Measurements from ENCODE around the gene PRELP. TPM values are rescaled to one million over a fixed set of nuclear protein-coding genes. Genes with fewer than 3 reads are reported as not detected.

PRELP gene
- total RNA-seq, 1 experiment from 2014 or later = not detected

GRCh38 chr1:203477748-203478147 lies 2.1 kb downstream of the PRELP start:
- no peak for DNase-seq (ENCODE audit: low spot score)

- no peak for DNase-seq (ENCODE audit: low spot score)
Measured at GRCh38 chr1:203478231-203478630, 2.6 kb downstream of the PRELP start.

DNA sequence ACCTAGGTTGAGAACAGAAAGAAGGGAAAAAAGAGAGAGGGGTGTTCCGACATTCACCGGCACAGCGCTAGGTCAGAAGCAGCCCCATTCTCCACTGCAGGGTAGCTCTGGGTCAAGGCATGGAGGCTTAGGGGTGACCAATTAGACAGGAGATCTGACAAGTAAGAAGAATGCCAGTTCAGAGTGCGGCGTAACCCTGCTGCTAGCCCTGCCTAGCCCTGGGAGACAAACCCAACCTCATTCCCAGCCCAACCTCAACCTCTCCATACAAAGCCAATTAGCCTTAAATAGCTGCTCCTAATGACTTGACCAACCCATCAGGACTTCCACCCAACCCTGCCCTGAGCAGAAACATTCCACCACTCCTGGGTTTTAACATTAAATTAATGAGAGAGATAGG lies 3.4 kb downstream of the PRELP start:
- DNase-seq (ENCODE audit: low spot score) = no peak

DNA sequence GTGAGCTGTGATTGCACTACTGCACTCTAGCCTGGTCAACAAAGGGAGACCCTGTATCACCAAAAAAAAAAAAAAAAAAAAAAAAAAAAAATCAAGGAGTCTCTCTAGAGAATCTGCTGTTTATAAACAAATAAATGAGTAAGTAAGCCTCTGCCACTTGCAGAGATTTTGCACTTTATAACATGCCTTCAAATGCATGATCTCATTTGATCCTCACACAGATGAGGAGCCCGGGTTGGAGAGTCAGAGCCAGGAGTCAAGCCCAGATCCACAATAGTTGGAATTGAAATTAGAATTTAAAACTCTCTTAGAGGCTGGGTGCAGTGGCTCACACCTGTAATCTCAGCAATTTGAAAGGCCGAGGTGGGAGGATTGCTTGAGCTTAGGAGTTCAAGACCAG lies 4.0 kb downstream of the PRELP start:
- no peak for DNase-seq (ENCODE audit: low spot score)

DNA sequence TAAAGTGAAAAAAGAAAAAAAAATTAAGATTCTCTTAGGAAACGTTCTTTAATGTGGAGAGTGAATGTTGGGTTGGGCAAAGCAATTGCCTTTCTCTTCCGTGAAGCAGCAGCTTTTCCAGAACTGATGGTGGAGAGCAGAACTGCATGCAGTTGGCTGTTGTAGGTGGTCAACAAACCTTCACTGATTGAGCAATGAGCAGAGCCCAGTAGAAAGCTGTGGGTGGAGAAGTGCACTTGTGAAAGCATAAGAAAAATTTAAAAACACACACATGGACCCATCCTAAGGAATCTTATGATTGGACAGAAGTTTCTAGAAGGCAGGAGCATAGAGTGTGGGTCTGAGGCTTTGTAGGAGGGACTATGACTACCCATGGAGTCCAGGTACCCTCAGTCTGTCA lies 4.5 kb downstream of the PRELP start:
- DNase-seq (ENCODE audit: low spot score) = no peak

- DNase-seq (ENCODE audit: low spot score) = peak; percentile 84
Measured at GRCh38 chr1:203480525-203481084, 5.0 kb downstream of the PRELP start.

- DNase-seq (ENCODE audit: low spot score) = no peak
Measured at GRCh38 chr1:203481196-203481595, 5.6 kb downstream of the PRELP start.

DNA sequence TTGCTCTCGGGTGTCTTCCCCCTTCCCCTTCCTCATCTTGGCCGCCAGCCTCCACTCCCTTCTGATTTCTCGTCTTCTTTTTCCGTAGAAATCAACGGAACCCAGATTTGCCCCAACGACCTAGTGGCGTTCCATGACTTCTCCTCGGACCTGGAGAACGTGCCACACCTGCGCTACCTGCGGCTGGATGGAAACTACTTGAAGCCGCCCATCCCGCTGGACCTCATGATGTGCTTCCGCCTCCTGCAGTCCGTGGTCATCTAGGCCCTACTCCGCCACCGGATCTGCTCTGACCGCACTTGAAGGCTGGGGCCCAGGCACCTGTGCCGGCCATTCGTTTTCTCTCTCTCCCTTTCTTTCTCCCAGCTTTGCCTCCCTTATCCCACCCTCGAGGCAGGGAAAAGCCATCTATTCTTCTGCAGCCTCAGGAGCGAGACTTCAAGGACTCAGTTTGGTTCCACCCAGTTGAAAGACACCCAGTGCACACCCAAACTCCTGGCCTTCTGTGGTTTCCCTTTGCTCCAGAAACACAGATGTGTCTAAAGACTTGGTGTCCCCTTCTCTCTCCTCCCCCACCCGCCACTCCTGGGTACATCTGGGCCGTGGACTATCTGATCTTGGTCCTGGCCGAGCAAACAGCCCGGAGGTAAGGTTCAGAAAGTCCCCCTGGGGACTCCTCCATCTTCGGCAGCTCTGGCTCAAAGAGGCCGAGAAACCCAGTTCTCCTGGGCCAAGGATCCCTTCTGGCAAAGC lies 11.2 kb downstream of the PRELP start:
- DNase-seq (ENCODE audit: low spot score) = no peak

DNA sequence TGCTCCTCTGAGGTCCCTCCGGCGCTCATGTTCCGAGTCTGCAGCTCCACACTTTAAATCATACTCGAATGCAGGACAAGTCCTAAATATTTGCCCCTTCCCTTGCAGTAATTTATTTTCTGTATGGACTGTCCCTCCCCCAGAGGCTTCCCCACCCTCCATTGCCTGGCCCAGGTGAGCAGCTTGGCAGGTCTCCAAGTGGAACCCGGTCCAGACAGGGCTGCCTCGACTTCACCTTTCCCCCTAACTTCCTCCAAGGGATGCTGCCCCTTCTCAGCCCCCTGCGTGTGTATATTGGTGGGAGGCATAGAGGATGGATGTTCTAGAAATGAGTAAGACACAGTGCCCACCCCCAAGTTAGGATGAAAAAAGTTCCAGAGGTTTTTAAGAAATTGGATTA lies 12.9 kb downstream of the PRELP start:
- DNase-seq (ENCODE audit: low spot score) = no peak

DNA sequence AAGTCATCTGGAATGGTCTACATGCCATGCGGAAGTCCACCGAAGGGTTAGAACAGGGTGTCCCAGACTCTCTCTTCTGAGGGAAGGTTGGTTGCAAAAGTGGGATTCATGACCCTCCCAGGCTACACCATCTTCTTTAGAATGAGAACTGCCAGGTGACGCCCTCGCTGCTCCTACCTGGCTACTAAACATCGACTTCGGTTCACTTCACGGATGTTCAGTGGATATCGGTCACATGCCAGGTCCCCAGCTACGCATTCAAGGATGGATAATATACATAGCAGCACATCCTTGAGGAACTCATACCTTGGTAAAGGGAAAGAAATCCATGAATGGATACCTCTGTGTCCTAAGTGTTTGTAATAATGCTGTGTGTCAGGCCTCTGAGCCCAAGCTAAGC lies 15.0 kb downstream of the PRELP start:
- no peak for DNase-seq (ENCODE audit: low spot score)

DNA sequence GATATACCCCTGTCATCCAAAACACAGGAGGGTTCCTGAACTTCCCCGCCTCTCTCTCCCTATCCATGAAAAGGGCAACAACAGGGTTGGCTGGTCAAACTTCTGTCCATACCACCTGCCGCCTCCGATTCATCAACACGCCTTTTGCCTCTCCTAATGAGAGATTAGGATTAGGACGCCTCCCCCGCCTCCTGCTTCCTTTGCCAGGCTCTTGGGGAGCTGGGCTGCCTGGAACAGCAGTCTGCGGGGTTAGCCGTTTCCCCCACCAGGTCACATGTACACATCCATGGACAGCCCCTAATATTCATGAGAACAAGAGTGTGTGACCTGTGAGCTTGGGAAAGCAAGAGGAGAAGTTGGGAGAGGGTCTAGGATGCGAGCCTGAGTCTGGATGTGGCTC lies 16.1 kb downstream of the PRELP start:
- no peak for DNase-seq (ENCODE audit: low spot score)

GRCh38 chr1:203492082-203492747 lies 16.6 kb downstream of the PRELP start:
- no peak for DNase-seq (ENCODE audit: low spot score)

DNA sequence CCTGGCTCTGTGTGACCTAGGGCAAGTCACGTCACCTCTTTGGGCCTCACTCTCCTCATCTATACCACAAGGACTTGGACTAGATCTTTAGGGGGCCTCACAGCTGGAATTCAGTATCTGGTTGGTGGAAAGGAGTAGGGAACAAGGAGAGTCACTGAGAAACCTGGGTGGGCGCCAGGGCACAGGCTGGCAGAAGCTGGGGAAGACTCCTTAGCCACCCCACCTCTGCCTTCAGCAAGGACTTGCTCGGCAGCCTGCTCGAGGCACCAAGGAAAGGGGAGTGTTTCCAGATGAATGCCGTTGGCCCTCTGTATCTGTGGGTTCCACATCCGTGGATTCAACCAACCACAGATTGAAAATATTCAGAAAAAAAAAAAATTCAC lies 17.1 kb downstream of the PRELP start:
- no peak for DNase-seq (ENCODE audit: low spot score)

DNA sequence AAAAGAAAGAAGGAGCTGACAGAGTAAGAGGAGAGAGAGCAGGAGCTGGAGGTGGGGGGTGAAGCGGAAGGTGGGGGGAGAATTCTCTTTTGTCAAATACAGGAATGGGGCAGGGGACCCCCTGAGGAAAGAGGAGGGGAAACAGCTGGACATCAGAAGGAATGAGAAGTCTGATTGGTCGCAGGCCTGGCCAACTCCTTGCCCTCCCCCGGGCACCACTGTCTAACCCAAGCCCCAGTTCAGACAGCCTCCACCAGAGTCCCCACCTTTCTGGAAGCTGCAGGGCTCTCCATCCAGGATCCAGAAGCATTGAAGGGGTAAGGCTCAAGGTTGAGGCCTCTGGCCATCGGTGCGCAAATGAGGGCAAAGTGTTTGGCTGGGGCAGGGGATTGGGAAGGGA lies 18.3 kb downstream of the PRELP start, which contains the start of gene OPTC:
Gene OPTC (plus strand): TSS at position 253 of the 400 bp plus-strand sequence. CDS start 1,853 bp downstream, outside the sequence.
- no peak for DNase-seq (ENCODE audit: low spot score)

GRCh38 chr1:203495845-203496244 lies 20.2 kb downstream of the PRELP start:
- DNase-seq (ENCODE audit: low spot score) = no peak

GRCh38 chr1:203497269-203497777 lies 21.7 kb downstream of the PRELP start:
- no peak for DNase-seq (ENCODE audit: low spot score)

DNA sequence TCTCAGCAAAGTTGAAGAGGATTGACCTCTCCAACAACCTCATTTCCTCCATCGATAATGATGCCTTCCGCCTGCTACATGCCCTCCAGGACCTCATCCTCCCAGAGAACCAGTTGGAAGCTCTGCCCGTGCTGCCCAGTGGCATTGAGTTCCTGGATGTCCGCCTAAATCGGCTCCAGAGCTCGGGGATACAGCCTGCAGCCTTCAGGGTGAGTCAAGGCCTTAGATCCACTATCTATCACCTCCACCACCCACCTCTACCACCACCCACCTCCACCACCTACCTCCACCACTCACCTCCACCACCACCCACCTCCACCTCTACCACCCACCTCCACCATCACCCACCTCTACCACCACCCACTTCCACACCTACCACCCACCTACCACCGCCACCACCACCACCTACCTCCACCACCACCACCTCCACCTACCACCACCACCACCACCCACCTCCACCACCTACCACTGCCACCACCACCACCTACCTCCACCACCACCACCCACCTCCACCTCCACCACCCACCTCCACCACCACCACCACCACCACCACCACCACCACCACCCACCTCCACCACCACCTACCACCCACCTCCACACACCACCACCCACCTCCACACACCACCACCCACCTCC lies 24.2 kb downstream of the PRELP start:
- DNase-seq (ENCODE audit: low spot score) = no peak

DNA sequence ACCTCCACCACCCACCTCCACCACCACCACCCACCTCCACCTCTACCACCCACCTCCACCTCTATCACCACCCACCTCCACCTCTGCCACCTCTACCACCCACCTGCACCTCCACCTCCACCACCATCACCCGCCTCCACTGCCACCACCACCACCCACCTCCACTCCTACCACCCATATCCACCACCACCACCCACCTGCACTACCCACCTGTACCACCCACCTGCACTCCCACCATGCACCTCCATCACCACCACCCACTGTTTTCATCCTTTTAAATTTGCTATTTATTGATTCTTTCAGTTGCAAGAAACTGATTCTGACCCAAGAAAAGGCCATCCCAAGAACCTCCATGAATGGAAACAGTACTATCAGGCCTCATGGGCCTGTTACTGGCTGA lies 24.7 kb downstream of the PRELP start:
- no peak for DNase-seq (ENCODE audit: low spot score)

DNA sequence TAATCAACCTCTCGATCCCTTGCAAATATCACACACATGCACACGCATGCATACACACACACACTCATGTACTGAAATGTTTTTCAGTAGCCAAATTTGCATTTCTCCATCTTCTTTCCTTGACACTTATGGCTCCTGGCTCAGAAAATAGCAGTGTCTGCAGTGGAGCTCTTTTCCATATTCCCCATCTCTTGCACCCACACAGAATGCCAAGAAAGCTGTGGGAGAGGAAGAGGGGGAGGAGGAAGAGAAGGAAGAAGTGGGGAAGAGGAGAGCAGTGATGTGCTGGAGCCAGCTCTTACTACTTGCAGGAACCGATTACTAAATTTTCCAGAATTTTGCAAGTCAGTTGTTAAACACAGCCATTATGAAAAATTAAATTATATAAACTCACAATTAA lies 28.2 kb downstream of the PRELP start:
- DNase-seq (ENCODE audit: low spot score) = no peak

- peak; percentile 88 for DNase-seq (ENCODE audit: low spot score)
Measured at GRCh38 chr1:203504400-203505250, 29.0 kb downstream of the PRELP start.

GRCh38 chr1:203505526-203506204 lies 30.1 kb downstream of the PRELP start:
- DNase-seq (ENCODE audit: low spot score) = no peak

All from A172 (cell line).